Measurements from ENCODE around the gene LRRN2.
"Not testable (repeated sequence)": the region's sequence is repeated elsewhere in the genome, so short reads cannot be mapped to it uniquely, and the experiment has no call there.

Gene LRRN2

GRCh38 chr1:204685236-204686006 is at the start of gene LRRN2:
TSS of gene LRRN2 (minus strand) at chr1:204685738. CDS start at chr1:204619992, 65,746 bp downstream.
- DNase-seq = no peak

GRCh38 chr1:204735042-204735441 is 49.5 kb upstream of the LRRN2 start:
- no peak for DNase-seq

GRCh38 chr1:204733869-204734596 is 48.5 kb upstream of the LRRN2 start:
- DNase-seq = no peak

GRCh38 chr1:204733289-204733688 is 47.8 kb upstream of the LRRN2 start:
- DNase-seq = no peak

GRCh38 chr1:204731985-204732575 is 46.5 kb upstream of the LRRN2 start:
- no peak for DNase-seq

GRCh38 chr1:204731509-204731908 is 46.0 kb upstream of the LRRN2 start:
- no peak for DNase-seq

GRCh38 chr1:204730826-204731459 is 45.4 kb upstream of the LRRN2 start:
- DNase-seq = no peak

- DNase-seq = no peak
Observed at GRCh38 chr1:204729516-204729915, 44.0 kb upstream of the LRRN2 start.

GRCh38 chr1:204728456-204728855 is 42.9 kb upstream of the LRRN2 start:
- no peak for DNase-seq

- no peak for DNase-seq
Observed at GRCh38 chr1:204728045-204728444, 42.5 kb upstream of the LRRN2 start.

- DNase-seq = not testable (repeated sequence)
Observed at GRCh38 chr1:204727438-204727837, 41.9 kb upstream of the LRRN2 start.

- no peak for DNase-seq
Observed at GRCh38 chr1:204726478-204726877, 40.9 kb upstream of the LRRN2 start.

GRCh38 chr1:204725821-204726448 is 40.4 kb upstream of the LRRN2 start:
- no peak for DNase-seq

- DNase-seq = no peak
Observed at GRCh38 chr1:204723131-204723787, 37.7 kb upstream of the LRRN2 start.

GRCh38 chr1:204721373-204722055 is 36.0 kb upstream of the LRRN2 start:
- no peak for DNase-seq

GRCh38 chr1:204716660-204717059 is 31.1 kb upstream of the LRRN2 start:
- DNase-seq = no peak

GRCh38 chr1:204714861-204715511 is 29.4 kb upstream of the LRRN2 start:
- DNase-seq = no peak

- no peak for DNase-seq
Observed at GRCh38 chr1:204714194-204714860, 28.8 kb upstream of the LRRN2 start.

- no peak for DNase-seq
Observed at GRCh38 chr1:204713541-204713940, 28.0 kb upstream of the LRRN2 start.

GRCh38 chr1:204712708-204713430 is 27.3 kb upstream of the LRRN2 start:
- no peak for DNase-seq

Measured in stimulated activated CD4-positive, alpha-beta T cell treated with anti-CD3 and anti-CD28 coated beads, Interleukin-12 subunit alpha, Interleukin-12 subunit beta, amount 100 ng/mL, for 4 hours (primary cell).